ENCODE results near the gene ACAP1.
A peak's percentile ranks its signal among the peaks of the same experiment; 100 is the strongest.

The ACAP1 gene

DNA sequence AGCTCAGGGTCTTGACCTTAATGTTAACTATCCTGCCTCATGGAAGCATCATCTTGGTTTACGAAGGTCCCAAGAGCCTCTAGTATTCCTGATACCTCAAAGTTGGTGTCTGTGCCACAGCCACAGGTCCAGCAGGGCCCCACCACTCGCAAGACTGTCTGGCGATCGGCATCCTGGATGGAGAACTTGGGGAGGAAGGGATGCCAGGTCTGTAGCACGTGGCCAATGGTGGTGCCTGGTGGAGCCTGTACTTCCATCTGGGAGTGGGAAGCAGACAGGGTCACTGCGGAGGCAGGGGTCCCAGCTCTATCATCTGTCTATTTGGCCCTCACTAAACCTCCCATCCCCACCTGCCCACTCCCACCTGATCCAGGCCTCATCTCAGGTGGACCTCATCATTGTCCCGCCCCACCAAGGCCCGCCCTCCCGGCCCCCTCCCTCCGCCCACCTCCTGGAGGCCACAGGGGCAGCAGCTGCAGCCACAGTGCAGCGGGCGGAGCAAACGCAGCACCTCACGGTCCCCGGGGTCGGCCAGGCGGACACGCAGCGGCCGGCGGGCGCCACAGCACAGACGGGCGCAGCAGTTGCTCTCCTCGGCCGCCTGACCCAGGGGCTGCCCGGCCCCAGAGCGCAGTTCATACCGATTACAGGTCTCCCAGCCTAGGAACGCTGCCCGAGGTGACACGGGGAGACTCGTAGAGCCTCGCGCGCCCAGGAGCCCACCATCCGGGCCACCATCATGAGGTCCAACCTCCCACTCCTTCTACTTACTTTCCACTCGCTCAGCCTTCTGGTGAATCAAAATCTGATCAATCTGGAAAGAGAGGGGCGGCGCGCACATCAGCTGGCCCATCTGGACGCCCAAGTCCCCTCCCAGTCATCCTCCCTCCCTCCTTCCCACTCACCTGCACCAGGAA is 56.6 kb downstream of the ACAP1 start:
- DNase-seq = no peak

DNA sequence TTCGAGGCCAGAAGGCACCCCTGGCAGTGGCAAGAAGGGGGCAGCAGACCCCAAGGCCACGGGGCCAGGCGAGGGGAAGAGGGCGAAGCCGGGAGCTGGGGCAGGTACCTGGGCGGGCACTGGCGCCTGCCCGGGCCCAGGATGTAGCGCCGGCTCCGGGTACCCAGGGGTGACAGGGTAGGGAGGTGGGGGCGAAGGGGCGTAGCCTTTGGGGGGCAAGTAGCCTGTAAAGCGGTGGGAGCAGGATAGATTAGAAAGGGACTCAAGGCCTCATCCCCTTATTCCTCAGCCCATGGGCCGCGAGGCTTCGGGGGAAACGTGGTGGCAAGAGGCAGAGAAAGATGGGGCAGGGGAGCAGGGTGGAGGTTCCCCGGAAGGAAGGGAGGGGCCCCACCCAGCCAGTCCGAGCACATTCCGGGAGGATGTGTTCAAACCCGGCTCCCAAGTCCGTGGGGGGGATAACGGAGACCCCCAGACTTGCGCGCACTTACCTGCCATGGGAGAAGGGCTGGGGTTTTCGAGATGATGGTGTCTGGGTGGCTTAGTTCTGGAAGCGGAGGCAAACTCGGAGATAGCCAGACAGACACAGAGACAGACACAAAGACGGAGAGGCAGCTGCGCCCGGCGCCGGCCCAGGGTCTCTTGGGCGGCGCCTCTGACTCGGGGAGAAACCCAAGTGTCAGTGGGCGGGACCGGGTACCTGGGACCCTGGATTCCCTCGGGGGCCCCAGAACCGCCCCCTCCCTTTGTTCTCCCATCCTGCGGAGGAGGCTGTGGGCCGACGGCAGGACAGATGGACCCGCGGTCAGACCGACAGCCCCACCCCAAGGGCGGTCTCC is 57.5 kb downstream of the ACAP1 start:
- DNase-seq = peak; percentile 16

- peak; percentile 84 for DNase-seq
These were observed 58.3 kb downstream of the ACAP1 start, which contains the start of gene PLSCR3 for GRCh38 chr17:7394452-7395191. Gene PLSCR3, minus strand, starts transcription at chr17:7394525. Its CDS starts 415 bp downstream, at chr17:7394110.

- DNase-seq = no peak
These were observed 59.8 kb downstream of the ACAP1 start for GRCh38 chr17:7396147-7396546.

DNA sequence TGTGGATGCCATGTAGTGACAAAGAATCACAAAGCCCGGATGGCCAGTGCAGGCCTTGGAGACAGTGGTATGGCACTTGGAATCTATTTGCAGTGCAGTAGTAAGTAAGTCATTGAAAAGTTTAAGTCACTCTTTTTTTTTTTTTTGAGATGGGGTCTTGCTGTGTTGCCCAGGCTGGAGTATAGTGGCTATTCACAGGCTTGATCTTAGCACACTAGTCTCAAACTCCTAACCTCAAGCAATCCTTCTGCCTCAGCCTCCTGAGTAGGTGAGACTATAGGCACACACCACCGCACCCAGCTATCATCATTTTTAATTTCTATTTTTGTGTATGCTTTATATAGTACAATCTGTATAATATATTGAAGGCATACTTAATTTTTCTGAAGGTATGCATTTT is 62.3 kb downstream of the ACAP1 start:
- no peak for DNase-seq
